WTC11 (cell line): ENCODE measurements around the gene MEP1A. TPM values are rescaled to one million over a fixed set of nuclear protein-coding genes. Genes with fewer than 3 reads are reported as not detected.
A peak's percentile ranks its signal among the peaks of the same experiment; 100 is the strongest.

ENCODE experiments used
- ATAC-seq: fragments of 200-7000 bp; cut with Tn5 transposase; 2 replicates; pipeline ENCODE4 v1.10.0; 2021; ENCODE audit warnings: mild to moderate bottlenecking, moderate library complexity
- CTCF ChIA-PET: fragments of 300-600 bp; sonication (Branson Sonifier 250); formaldehyde crosslinking; loops from one replicate; lab custom pipeline; 2021; ENCODE audit warnings: antibody characterized with exemption; lab: Charles Lee
- POLR2A ChIA-PET: fragments of 350-600 bp; sonication (Branson Sonifier 250); formaldehyde crosslinking; loops from one replicate; lab custom pipeline; 2021; ENCODE audit warnings: antibody characterized with exemption; lab: Charles Lee
- DNase-seq: peaks from one replicate; pipeline ENCODE4 v3.0.0; 2021; ENCODE audit warnings: low spot score
- H3K27ac Mint-ChIP-seq: 2 replicates; pipeline ENCODE4 v1.8.0; 2021; ENCODE audit warnings: mixed read lengths
- H3K27me3 Mint-ChIP-seq: 2 replicates; pipeline ENCODE4 v1.8.0; 2021; ENCODE audit warnings: low read depth, mild to moderate bottlenecking, moderate library complexity, mixed read lengths
- H3K36me3 Mint-ChIP-seq: 2 replicates; pipeline ENCODE4 v1.8.0; 2021; ENCODE audit warnings: mixed read lengths
- H3K4me1 Mint-ChIP-seq: 2 replicates; pipeline ENCODE4 v1.8.0; 2022; ENCODE audit warnings: mixed read lengths
- H3K4me3 Mint-ChIP-seq: 2 replicates; pipeline ENCODE4 v1.8.0; 2021; ENCODE audit warnings: mild to moderate bottlenecking, moderate library complexity, mixed read lengths
- H3K9me3 Mint-ChIP-seq: 2 replicates; pipeline ENCODE4 v1.8.0; 2021; ENCODE audit warnings: mixed read lengths
- CREM ChIP-seq: sonication (generic); formaldehyde crosslinking; IDR thresholded peaks from 2 replicates; pipeline ENCODE4 v1.8.1; 2022; ENCODE audit warnings: mild to moderate bottlenecking, missing genetic modification reagents, moderate library complexity
- FOXJ3 ChIP-seq: sonication (generic); formaldehyde crosslinking; IDR thresholded peaks from 2 replicates; pipeline ENCODE4 v1.9.0; 2021; ENCODE audit warnings: missing genetic modification reagents, mild to moderate bottlenecking, borderline replicate concordance
- FOXK1 ChIP-seq: sonication (generic); formaldehyde crosslinking; IDR thresholded peaks from 2 replicates; pipeline ENCODE4 v1.8.0; 2022; ENCODE audit warnings: mild to moderate bottlenecking, moderate library complexity, missing genetic modification reagents
- FOXP1 ChIP-seq: sonication (generic); formaldehyde crosslinking; IDR thresholded peaks from 2 replicates; pipeline ENCODE4 v1.8.0; 2022; ENCODE audit warnings: missing genetic modification reagents, mild to moderate bottlenecking, moderate library complexity, borderline replicate concordance
- IRF2 ChIP-seq: sonication (generic); formaldehyde crosslinking; IDR thresholded peaks from 2 replicates; pipeline ENCODE4 v1.8.0; 2022; ENCODE audit warnings: low read depth, missing genetic modification reagents, borderline replicate concordance
- RELA ChIP-seq: sonication (generic); formaldehyde crosslinking; IDR thresholded peaks from 2 replicates; pipeline ENCODE4 v1.8.1; 2022; ENCODE audit warnings: missing genetic modification reagents, mild to moderate bottlenecking, borderline replicate concordance
- ZNF416 ChIP-seq: fragments of 250-450 bp; sonication (Bioruptor Pico); IDR thresholded peaks from 2 replicates; pipeline ENCODE4 v1.9.0; 2021; ENCODE audit warnings: mild to moderate bottlenecking, inconsistent platforms
- total RNA-seq: library from RNA; stranded (reverse); gene quantifications from 3 replicates; pipeline ENCODE4 v1.2.3, GENCODE V29; 2021
- TF ChIP-seq, protein P1 (sequence below): sonication (generic); formaldehyde crosslinking; IDR thresholded peaks from 2 replicates; pipeline ENCODE4 v1.8.1; 2022; ENCODE audit warnings: missing genetic modification reagents, borderline replicate concordance
- TF ChIP-seq, protein P2 (sequence below): sonication (generic); formaldehyde crosslinking; IDR thresholded peaks from 2 replicates; pipeline ENCODE4 v1.8.1; 2023; ENCODE audit warnings: mild to moderate bottlenecking, missing genetic modification reagents
- TF ChIP-seq, protein P3 (sequence below): sonication (generic); formaldehyde crosslinking; IDR thresholded peaks from 2 replicates; pipeline ENCODE4 v1.8.0; 2023; ENCODE audit warnings: missing genetic modification reagents, mild to moderate bottlenecking, borderline replicate concordance
- TF ChIP-seq, protein P4 (sequence below): sonication (generic); formaldehyde crosslinking; IDR thresholded peaks from 2 replicates; pipeline ENCODE4 v1.8.1; 2022; ENCODE audit warnings: low read depth, mild to moderate bottlenecking, moderate library complexity, missing genetic modification reagents, borderline replicate concordance
- TF ChIP-seq, protein P5 (sequence below): sonication (generic); formaldehyde crosslinking; conservative IDR thresholded peaks from 2 replicates; pipeline ENCODE4 v1.8.1; 2022; ENCODE audit warnings: mild to moderate bottlenecking, missing genetic modification reagents
- TF ChIP-seq, protein P6 (sequence below): sonication (generic); formaldehyde crosslinking; IDR thresholded peaks from 2 replicates; pipeline ENCODE4 v1.8.1; 2022; ENCODE audit warnings: mild to moderate bottlenecking, missing genetic modification reagents, moderate library complexity, borderline replicate concordance
- TF ChIP-seq, protein P7 (sequence below): fragments of 250-450 bp; sonication (Bioruptor Pico); IDR thresholded peaks from 2 replicates; pipeline ENCODE4 v2.1.2; 2022; ENCODE audit warnings: mild to moderate bottlenecking, moderate library complexity
- TF ChIP-seq, protein P8 (sequence below): fragments of 250-450 bp; sonication (Bioruptor Pico); IDR thresholded peaks from 2 replicates; pipeline ENCODE4 v1.8.0; 2021; ENCODE audit warnings: mild to moderate bottlenecking
- TF ChIP-seq, protein P9 (sequence below): fragments of 250-450 bp; sonication (Bioruptor Pico); IDR thresholded peaks from 2 replicates; pipeline ENCODE4 v1.9.0; 2021; ENCODE audit warnings: mild to moderate bottlenecking, borderline replicate concordance
- TF ChIP-seq, protein P10 (sequence below): sonication (generic); formaldehyde crosslinking; IDR thresholded peaks from 2 replicates; pipeline ENCODE4 v1.8.0; 2022; ENCODE audit warnings: mild to moderate bottlenecking, missing genetic modification reagents

MEP1A gene
- total RNA-seq, 1 experiment from 2014 or later = 0.09 TPM

DNA sequence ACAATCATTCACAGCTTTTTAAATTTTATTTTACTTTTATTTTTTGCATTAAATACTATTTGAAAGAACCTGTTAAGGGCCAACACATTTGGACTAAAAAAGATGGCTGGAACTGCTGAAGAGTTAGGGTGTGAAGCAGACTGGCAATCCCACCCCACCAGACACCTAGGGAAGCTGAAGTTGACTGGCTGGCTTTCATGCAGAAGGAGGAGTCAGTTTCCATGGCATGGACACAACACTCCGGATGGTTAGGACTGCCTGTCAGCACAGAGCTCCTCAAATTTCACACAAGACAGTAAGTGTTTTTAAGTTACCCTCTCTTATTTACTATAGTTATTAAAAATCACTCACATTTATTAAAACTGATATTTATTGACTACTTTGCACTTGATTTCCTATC is 46.5 kb upstream of the MEP1A start, which contains the start of gene ANKRD66:
ANKRD66 (plus strand) TSS at position 238 of the 400 bp plus-strand sequence. CDS start 5,016 bp downstream, outside the sequence.
- DNase-seq = no peak
- peak; percentile 15; the same call in 1 of the 2 replicates for ATAC-seq
- Mint-ChIP-seq H3K4me3 (no peak within 1 kb of the TSS), H3K4me1 (peaks cover 15% of the 10 kb centered on the region), H3K9me3 (peaks cover 9% of the 10 kb centered on the region), H3K27me3 (no peaks in the 10 kb centered on the region; the same call in none of the 2 replicates), H3K27ac (no peak within 1 kb of the TSS), H3K36me3 (no peaks in the 10 kb centered on the region)
- ChIA-PET CTCF (interaction anchor here (1.0 to 1.4 kb wide), 2 partner anchors 12 to 91 kb away, joined by 4 to 11 read pairs; partner anchors contain the start of gene PLA2G7), POLR2A (no interaction called here)
- TF ChIP-seq FOXK1 (CRISPR knock-in tag) = no peak
- TF ChIP-seq, protein P1, sequence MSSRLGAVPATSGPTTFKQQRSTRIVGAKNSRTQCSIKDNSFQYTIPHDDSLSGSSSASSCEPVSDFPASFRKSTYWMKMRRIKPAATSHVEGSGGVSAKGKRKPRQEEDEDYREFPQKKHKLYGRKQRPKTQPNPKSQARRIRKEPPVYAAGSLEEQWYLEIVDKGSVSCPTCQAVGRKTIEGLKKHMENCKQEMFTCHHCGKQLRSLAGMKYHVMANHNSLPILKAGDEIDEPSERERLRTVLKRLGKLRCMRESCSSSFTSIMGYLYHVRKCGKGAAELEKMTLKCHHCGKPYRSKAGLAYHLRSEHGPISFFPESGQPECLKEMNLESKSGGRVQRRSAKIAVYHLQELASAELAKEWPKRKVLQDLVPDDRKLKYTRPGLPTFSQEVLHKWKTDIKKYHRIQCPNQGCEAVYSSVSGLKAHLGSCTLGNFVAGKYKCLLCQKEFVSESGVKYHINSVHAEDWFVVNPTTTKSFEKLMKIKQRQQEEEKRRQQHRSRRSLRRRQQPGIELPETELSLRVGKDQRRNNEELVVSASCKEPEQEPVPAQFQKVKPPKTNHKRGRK (CRISPR knock-in tag) = no peak
- TF ChIP-seq, protein P2, sequence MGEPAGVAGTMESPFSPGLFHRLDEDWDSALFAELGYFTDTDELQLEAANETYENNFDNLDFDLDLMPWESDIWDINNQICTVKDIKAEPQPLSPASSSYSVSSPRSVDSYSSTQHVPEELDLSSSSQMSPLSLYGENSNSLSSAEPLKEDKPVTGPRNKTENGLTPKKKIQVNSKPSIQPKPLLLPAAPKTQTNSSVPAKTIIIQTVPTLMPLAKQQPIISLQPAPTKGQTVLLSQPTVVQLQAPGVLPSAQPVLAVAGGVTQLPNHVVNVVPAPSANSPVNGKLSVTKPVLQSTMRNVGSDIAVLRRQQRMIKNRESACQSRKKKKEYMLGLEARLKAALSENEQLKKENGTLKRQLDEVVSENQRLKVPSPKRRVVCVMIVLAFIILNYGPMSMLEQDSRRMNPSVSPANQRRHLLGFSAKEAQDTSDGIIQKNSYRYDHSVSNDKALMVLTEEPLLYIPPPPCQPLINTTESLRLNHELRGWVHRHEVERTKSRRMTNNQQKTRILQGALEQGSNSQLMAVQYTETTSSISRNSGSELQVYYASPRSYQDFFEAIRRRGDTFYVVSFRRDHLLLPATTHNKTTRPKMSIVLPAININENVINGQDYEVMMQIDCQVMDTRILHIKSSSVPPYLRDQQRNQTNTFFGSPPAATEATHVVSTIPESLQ (CRISPR knock-in tag) = no peak
- TF ChIP-seq CREM (CRISPR knock-in tag) = no peak
- TF ChIP-seq FOXP1 (CRISPR knock-in tag) = no peak
- TF ChIP-seq, protein P3, sequence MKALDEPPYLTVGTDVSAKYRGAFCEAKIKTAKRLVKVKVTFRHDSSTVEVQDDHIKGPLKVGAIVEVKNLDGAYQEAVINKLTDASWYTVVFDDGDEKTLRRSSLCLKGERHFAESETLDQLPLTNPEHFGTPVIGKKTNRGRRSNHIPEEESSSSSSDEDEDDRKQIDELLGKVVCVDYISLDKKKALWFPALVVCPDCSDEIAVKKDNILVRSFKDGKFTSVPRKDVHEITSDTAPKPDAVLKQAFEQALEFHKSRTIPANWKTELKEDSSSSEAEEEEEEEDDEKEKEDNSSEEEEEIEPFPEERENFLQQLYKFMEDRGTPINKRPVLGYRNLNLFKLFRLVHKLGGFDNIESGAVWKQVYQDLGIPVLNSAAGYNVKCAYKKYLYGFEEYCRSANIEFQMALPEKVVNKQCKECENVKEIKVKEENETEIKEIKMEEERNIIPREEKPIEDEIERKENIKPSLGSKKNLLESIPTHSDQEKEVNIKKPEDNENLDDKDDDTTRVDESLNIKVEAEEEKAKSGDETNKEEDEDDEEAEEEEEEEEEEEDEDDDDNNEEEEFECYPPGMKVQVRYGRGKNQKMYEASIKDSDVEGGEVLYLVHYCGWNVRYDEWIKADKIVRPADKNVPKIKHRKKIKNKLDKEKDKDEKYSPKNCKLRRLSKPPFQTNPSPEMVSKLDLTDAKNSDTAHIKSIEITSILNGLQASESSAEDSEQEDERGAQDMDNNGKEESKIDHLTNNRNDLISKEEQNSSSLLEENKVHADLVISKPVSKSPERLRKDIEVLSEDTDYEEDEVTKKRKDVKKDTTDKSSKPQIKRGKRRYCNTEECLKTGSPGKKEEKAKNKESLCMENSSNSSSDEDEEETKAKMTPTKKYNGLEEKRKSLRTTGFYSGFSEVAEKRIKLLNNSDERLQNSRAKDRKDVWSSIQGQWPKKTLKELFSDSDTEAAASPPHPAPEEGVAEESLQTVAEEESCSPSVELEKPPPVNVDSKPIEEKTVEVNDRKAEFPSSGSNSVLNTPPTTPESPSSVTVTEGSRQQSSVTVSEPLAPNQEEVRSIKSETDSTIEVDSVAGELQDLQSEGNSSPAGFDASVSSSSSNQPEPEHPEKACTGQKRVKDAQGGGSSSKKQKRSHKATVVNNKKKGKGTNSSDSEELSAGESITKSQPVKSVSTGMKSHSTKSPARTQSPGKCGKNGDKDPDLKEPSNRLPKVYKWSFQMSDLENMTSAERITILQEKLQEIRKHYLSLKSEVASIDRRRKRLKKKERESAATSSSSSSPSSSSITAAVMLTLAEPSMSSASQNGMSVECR (CRISPR knock-in tag) = no peak
- no peak for TF ChIP-seq FOXJ3 (CRISPR knock-in tag)
- no peak for TF ChIP-seq RELA (CRISPR knock-in tag)
- no peak for TF ChIP-seq ZNF416 (CRISPR knock-in tag)
- TF ChIP-seq, protein P4, sequence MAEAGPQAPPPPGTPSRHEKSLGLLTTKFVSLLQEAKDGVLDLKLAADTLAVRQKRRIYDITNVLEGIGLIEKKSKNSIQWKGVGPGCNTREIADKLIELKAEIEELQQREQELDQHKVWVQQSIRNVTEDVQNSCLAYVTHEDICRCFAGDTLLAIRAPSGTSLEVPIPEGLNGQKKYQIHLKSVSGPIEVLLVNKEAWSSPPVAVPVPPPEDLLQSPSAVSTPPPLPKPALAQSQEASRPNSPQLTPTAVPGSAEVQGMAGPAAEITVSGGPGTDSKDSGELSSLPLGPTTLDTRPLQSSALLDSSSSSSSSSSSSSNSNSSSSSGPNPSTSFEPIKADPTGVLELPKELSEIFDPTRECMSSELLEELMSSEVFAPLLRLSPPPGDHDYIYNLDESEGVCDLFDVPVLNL = no peak
- TF ChIP-seq, protein P5, sequence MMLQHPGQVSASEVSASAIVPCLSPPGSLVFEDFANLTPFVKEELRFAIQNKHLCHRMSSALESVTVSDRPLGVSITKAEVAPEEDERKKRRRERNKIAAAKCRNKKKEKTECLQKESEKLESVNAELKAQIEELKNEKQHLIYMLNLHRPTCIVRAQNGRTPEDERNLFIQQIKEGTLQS = no peak
- no peak for TF ChIP-seq IRF2 (CRISPR knock-in tag)
- TF ChIP-seq, protein P6, sequence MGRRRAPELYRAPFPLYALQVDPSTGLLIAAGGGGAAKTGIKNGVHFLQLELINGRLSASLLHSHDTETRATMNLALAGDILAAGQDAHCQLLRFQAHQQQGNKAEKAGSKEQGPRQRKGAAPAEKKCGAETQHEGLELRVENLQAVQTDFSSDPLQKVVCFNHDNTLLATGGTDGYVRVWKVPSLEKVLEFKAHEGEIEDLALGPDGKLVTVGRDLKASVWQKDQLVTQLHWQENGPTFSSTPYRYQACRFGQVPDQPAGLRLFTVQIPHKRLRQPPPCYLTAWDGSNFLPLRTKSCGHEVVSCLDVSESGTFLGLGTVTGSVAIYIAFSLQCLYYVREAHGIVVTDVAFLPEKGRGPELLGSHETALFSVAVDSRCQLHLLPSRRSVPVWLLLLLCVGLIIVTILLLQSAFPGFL = no peak
- TF ChIP-seq, protein P7, sequence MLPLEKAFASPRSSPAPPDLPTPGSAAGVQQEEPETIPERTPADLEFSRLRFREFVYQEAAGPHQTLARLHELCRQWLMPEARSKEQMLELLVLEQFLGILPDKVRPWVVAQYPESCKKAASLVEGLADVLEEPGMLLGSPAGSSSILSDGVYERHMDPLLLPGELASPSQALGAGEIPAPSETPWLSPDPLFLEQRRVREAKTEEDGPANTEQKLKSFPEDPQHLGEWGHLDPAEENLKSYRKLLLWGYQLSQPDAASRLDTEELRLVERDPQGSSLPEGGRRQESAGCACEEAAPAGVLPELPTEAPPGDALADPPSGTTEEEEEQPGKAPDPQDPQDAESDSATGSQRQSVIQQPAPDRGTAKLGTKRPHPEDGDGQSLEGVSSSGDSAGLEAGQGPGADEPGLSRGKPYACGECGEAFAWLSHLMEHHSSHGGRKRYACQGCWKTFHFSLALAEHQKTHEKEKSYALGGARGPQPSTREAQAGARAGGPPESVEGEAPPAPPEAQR (CRISPR knock-in tag) = no peak
- TF ChIP-seq, protein P8, sequence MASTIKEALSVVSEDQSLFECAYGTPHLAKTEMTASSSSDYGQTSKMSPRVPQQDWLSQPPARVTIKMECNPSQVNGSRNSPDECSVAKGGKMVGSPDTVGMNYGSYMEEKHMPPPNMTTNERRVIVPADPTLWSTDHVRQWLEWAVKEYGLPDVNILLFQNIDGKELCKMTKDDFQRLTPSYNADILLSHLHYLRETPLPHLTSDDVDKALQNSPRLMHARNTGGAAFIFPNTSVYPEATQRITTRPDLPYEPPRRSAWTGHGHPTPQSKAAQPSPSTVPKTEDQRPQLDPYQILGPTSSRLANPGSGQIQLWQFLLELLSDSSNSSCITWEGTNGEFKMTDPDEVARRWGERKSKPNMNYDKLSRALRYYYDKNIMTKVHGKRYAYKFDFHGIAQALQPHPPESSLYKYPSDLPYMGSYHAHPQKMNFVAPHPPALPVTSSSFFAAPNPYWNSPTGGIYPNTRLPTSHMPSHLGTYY (CRISPR knock-in tag) = no peak
- TF ChIP-seq, protein P9, sequence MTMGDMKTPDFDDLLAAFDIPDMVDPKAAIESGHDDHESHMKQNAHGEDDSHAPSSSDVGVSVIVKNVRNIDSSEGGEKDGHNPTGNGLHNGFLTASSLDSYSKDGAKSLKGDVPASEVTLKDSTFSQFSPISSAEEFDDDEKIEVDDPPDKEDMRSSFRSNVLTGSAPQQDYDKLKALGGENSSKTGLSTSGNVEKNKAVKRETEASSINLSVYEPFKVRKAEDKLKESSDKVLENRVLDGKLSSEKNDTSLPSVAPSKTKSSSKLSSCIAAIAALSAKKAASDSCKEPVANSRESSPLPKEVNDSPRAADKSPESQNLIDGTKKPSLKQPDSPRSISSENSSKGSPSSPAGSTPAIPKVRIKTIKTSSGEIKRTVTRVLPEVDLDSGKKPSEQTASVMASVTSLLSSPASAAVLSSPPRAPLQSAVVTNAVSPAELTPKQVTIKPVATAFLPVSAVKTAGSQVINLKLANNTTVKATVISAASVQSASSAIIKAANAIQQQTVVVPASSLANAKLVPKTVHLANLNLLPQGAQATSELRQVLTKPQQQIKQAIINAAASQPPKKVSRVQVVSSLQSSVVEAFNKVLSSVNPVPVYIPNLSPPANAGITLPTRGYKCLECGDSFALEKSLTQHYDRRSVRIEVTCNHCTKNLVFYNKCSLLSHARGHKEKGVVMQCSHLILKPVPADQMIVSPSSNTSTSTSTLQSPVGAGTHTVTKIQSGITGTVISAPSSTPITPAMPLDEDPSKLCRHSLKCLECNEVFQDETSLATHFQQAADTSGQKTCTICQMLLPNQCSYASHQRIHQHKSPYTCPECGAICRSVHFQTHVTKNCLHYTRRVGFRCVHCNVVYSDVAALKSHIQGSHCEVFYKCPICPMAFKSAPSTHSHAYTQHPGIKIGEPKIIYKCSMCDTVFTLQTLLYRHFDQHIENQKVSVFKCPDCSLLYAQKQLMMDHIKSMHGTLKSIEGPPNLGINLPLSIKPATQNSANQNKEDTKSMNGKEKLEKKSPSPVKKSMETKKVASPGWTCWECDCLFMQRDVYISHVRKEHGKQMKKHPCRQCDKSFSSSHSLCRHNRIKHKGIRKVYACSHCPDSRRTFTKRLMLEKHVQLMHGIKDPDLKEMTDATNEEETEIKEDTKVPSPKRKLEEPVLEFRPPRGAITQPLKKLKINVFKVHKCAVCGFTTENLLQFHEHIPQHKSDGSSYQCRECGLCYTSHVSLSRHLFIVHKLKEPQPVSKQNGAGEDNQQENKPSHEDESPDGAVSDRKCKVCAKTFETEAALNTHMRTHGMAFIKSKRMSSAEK (CRISPR knock-in tag) = no peak
- TF ChIP-seq, protein P10, sequence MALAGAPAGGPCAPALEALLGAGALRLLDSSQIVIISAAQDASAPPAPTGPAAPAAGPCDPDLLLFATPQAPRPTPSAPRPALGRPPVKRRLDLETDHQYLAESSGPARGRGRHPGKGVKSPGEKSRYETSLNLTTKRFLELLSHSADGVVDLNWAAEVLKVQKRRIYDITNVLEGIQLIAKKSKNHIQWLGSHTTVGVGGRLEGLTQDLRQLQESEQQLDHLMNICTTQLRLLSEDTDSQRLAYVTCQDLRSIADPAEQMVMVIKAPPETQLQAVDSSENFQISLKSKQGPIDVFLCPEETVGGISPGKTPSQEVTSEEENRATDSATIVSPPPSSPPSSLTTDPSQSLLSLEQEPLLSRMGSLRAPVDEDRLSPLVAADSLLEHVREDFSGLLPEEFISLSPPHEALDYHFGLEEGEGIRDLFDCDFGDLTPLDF (CRISPR knock-in tag) = no peak
